DND-41 (cell line): ENCODE data around the gene P3H3.

Experiments
- ATAC-seq: fragments of 200-7000 bp; cut with Tn5 transposase; 3 replicates; pipeline ENCODE4 v1.9.1; 2021; ENCODE audit warnings: low read depth; ENCODE audit not compliant: insufficient read depth
- DNase-seq: peaks from one replicate; pipeline ENCODE4 v3.0.0-alpha.2; 2020
- H2AFZ ChIP-seq: 2 replicates; pipeline ENCODE4 v1.6.0; 2012; ENCODE audit warnings: low read depth, low read length
- H3K27ac ChIP-seq: 2 replicates; pipeline ENCODE4 v1.5.1; 2012; ENCODE audit warnings: low read length, inconsistent platforms
- H3K27me3 ChIP-seq: fragments of 200-600 bp; sonication (generic); 2 replicates; pipeline ENCODE4 v1.6.0; 2012; ENCODE audit warnings: low read length, mild to moderate bottlenecking, inconsistent platforms; ENCODE audit not compliant: insufficient read depth, poor library complexity
- H3K36me3 ChIP-seq: 2 replicates; pipeline ENCODE4 v1.5.1; 2012; ENCODE audit warnings: low read length, inconsistent platforms; ENCODE audit not compliant: insufficient read depth
- H3K4me1 ChIP-seq: 2 replicates; pipeline ENCODE4 v1.5.1; 2012; ENCODE audit warnings: mild to moderate bottlenecking, low read length; ENCODE audit not compliant: insufficient read depth
- H3K4me2 ChIP-seq: 2 replicates; pipeline ENCODE4 v1.6.0; 2012; ENCODE audit warnings: mild to moderate bottlenecking, moderate library complexity, low read length, inconsistent platforms; ENCODE audit not compliant: insufficient read depth
- H3K4me3 ChIP-seq, 2 experiments: fragments of 200-600 bp in 1 of 2; shearing (Covaris generic) in 1 of 2; 2 replicates each; pipeline ENCODE4 v1.5.1; 2012 to 2016; ENCODE audit warnings: inconsistent platforms in 2 of 2, low read length in 2 of 2, mild to moderate bottlenecking in 2 of 2, low read depth in 1 of 2, moderate library complexity in 1 of 2
- H3K79me2 ChIP-seq: 2 replicates; pipeline ENCODE4 v1.6.0; 2012; ENCODE audit warnings: low read length, inconsistent platforms; ENCODE audit not compliant: insufficient read depth
- H3K9ac ChIP-seq: 2 replicates; pipeline ENCODE4 v1.6.0; 2012; ENCODE audit warnings: low read depth, mild to moderate bottlenecking, inconsistent platforms, low read length, moderate library complexity
- H3K9me3 ChIP-seq: 2 replicates; pipeline ENCODE4 v1.5.1; 2012; ENCODE audit warnings: low read length, moderate library complexity, mild to moderate bottlenecking, inconsistent platforms; ENCODE audit not compliant: insufficient read depth, severe bottlenecking
- H4K20me1 ChIP-seq: 2 replicates; pipeline ENCODE4 v1.6.0; 2012; ENCODE audit warnings: low read length; ENCODE audit not compliant: insufficient read depth
- CTCF ChIP-seq: IDR thresholded peaks from 2 replicates; pipeline ENCODE4 v1.5.1; 2012; ENCODE audit warnings: borderline replicate concordance, low read length, moderate library complexity, mild to moderate bottlenecking; ENCODE audit not compliant: poor library complexity, severe bottlenecking; ENCODE audit errors: extremely low read depth
- EZH2 ChIP-seq: IDR thresholded peaks from 3 replicates; pipeline ENCODE4 v1.6.1; 2012; ENCODE audit warnings: borderline replicate concordance, low read depth, mild to moderate bottlenecking, moderate library complexity, low read length, inconsistent platforms; ENCODE audit not compliant: severe bottlenecking

P3H3 gene

GRCh38 chr12:6787309-6787708 is 40.9 kb upstream of the P3H3 start:
- no peak for TF ChIP-seq CTCF
- TF ChIP-seq EZH2: no peak
- no peaks in the 10 kb centered on the region for H3K36me3 ChIP-seq

GRCh38 chr12:6788972-6789924 is 39.0 kb upstream of the P3H3 start, which contains the start of gene CD4:
CD4 (plus strand) TSS chr12:6789528; CDS start chr12:6800139, 10,611 bp downstream.
- no peak within 1 kb of the TSS for H3K4me2 ChIP-seq
- H4K20me1 ChIP-seq: peaks cover 4% of the 10 kb centered on the region; the same call in 1 of the 2 replicates
- H3K4me3 ChIP-seq: no peak within 1 kb of the TSS
- H3K9ac ChIP-seq: no peak within 1 kb of the TSS
- ATAC-seq (peak; percentile 69), DNase-seq (peak; percentile 76)
- peaks cover 43% of the 10 kb centered on the region for H3K27me3 ChIP-seq
- H3K4me1 ChIP-seq: peaks cover 21% of the 10 kb centered on the region
- H3K9me3 ChIP-seq: no peaks in the 10 kb centered on the region
- no peaks in the 10 kb centered on the region for H3K79me2 ChIP-seq
- no peak within 1 kb of the TSS; the same call in 1 of the 2 replicates for H2AFZ ChIP-seq
- H3K36me3 ChIP-seq: no peaks in the 10 kb centered on the region
- no peak within 1 kb of the TSS for H3K27ac ChIP-seq
- TF ChIP-seq EZH2 (no peak), CTCF (no peak)

More at GRCh38 chr12:6787309-6787708, 40.9 kb upstream of the P3H3 start:
- no peak for DNase-seq
- Histone ChIP-seq H3K27me3 (peaks cover 32% of the 10 kb centered on the region), H2AFZ (no peak overlapping the region), H3K9ac (no peak overlapping the region), H4K20me1 (no peaks in the 10 kb centered on the region; the same call in 1 of the 2 replicates), H3K79me2 (no peaks in the 10 kb centered on the region), H3K4me2 (no peak overlapping the region), H3K4me1 (peaks cover 29% of the 10 kb centered on the region), H3K9me3 (no peaks in the 10 kb centered on the region), H3K4me3 (no peak overlapping the region), H3K27ac (no peak overlapping the region)
- ATAC-seq: no peak

GRCh38 chr12:6790496-6791150 is 37.6 kb upstream of the P3H3 start:
- Histone ChIP-seq H3K36me3 (no peaks in the 10 kb centered on the region), H3K79me2 (no peaks in the 10 kb centered on the region), H3K27me3 (peaks cover 40% of the 10 kb centered on the region), H3K4me1 (peaks cover 21% of the 10 kb centered on the region), H3K4me3 (no peak overlapping the region), H4K20me1 (peaks cover 4% of the 10 kb centered on the region; the same call in 1 of the 2 replicates), H3K9ac (no peak overlapping the region), H3K9me3 (no peaks in the 10 kb centered on the region), H2AFZ (no peak overlapping the region), H3K4me2 (no peak overlapping the region), H3K27ac (no peak overlapping the region)
- TF ChIP-seq EZH2 (no peak), CTCF (no peak)
- peak; percentile 33 for DNase-seq
- ATAC-seq: 0 out of 3 replicates have a peak, but pooled peaks have one; percentile 11
